H9 (cell line): ENCODE data around the gene FAIM2. TPM values are rescaled to one million over a fixed set of nuclear protein-coding genes. Genes with fewer than 3 reads are reported as not detected.

Experiments
- DNase-seq: peaks from one replicate; pipeline ENCODE4 v3.0.0-alpha.2; 2017
- H2AFZ ChIP-seq: one replicate; pipeline ENCODE4 v1.6.1; 2013; ENCODE audit warnings: mild to moderate bottlenecking, low read length, control low read depth, moderate library complexity
- H2AK5ac ChIP-seq: 2 replicates; pipeline ENCODE4 v1.6.1; 2013; ENCODE audit warnings: low read length, control low read depth, mixed read lengths; ENCODE audit not compliant: insufficient read length
- H2BK120ac ChIP-seq: one replicate; pipeline ENCODE4 v1.6.1; 2013; ENCODE audit warnings: low read depth, mild to moderate bottlenecking, low read length, control low read depth, inconsistent platforms; ENCODE audit not compliant: poor library complexity, severe bottlenecking
- H2BK12ac ChIP-seq: 2 replicates; pipeline ENCODE4 v1.6.1; 2013; ENCODE audit warnings: low read length, control low read depth, mixed read lengths, low read depth; ENCODE audit not compliant: insufficient read length
- H2BK15ac ChIP-seq: 2 replicates; pipeline ENCODE4 v1.6.1; 2013; ENCODE audit warnings: low read depth, low read length, control low read depth
- H2BK20ac ChIP-seq: one replicate; pipeline ENCODE4 v1.6.1; 2013; ENCODE audit warnings: low read depth, mild to moderate bottlenecking, low read length, control low read depth, inconsistent platforms; ENCODE audit not compliant: poor library complexity, severe bottlenecking
- H2BK5ac ChIP-seq: 2 replicates; pipeline ENCODE4 v1.6.1; 2013; ENCODE audit warnings: low read length, control low read depth, mixed read lengths; ENCODE audit not compliant: insufficient read length
- H3K14ac ChIP-seq: 2 replicates; pipeline ENCODE4 v1.6.1; 2013; ENCODE audit warnings: low read length, control low read depth; ENCODE audit not compliant: insufficient read depth
- H3K18ac ChIP-seq: 2 replicates; pipeline ENCODE4 v1.6.1; 2013; ENCODE audit warnings: low read depth, mild to moderate bottlenecking, mixed read lengths, low read length, control low read depth; ENCODE audit not compliant: insufficient read length
- H3K23ac ChIP-seq: 2 replicates; pipeline ENCODE4 v1.6.1; 2013; ENCODE audit warnings: low read length, control low read depth, mixed read lengths, low read depth; ENCODE audit not compliant: insufficient read length
- H3K23me2 ChIP-seq: 2 replicates; pipeline ENCODE4 v1.6.1; 2013; ENCODE audit warnings: low read depth, mild to moderate bottlenecking, mixed read lengths, low read length, control low read depth; ENCODE audit not compliant: insufficient read length, poor library complexity, severe bottlenecking
- H3K27ac ChIP-seq: 2 replicates; pipeline ENCODE4 v1.5.1; 2013; ENCODE audit warnings: low read length, control low read depth, mixed read lengths, low read depth; ENCODE audit not compliant: insufficient read length
- H3K27me3 ChIP-seq: 2 replicates; pipeline ENCODE4 v1.6.1; 2013; ENCODE audit warnings: low read length, control low read depth, inconsistent platforms; ENCODE audit not compliant: insufficient read depth
- H3K4ac ChIP-seq: 2 replicates; pipeline ENCODE4 v1.6.1; 2013; ENCODE audit warnings: low read depth, mild to moderate bottlenecking, control low read depth, inconsistent platforms, low read length, moderate library complexity
- H3K4me1 ChIP-seq: 2 replicates; pipeline ENCODE4 v1.6.1; 2013; ENCODE audit warnings: low read length, control low read depth, inconsistent platforms; ENCODE audit not compliant: insufficient read depth
- H3K4me2 ChIP-seq: 2 replicates; pipeline ENCODE4 v1.6.1; 2013; ENCODE audit warnings: low read length, control low read depth, mixed read lengths; ENCODE audit not compliant: insufficient read length, insufficient read depth
- H3K56ac ChIP-seq: 2 replicates; pipeline ENCODE4 v1.6.1; 2013; ENCODE audit warnings: low read depth, mild to moderate bottlenecking, mixed read lengths, low read length, control low read depth; ENCODE audit not compliant: insufficient read length
- H3K79me1 ChIP-seq: 2 replicates; pipeline ENCODE4 v1.6.1; 2013; ENCODE audit warnings: low read depth, mild to moderate bottlenecking, moderate library complexity, low read length, control low read depth, inconsistent platforms; ENCODE audit not compliant: insufficient read depth, poor library complexity, severe bottlenecking
- H3K79me2 ChIP-seq: 2 replicates; pipeline ENCODE4 v1.6.1; 2013; ENCODE audit warnings: low read length, control low read depth, inconsistent platforms; ENCODE audit not compliant: insufficient read depth
- H3K9ac ChIP-seq: 2 replicates; pipeline ENCODE4 v1.6.1; 2013; ENCODE audit warnings: low read length, control low read depth, mixed read lengths; ENCODE audit not compliant: insufficient read length; ENCODE audit errors: extremely low read depth
- H3K9me3 ChIP-seq: one replicate; pipeline ENCODE4 v1.6.1; 2013; ENCODE audit warnings: low read depth, low read length, inconsistent platforms; ENCODE audit not compliant: control insufficient read depth
- H3T11ph ChIP-seq: one replicate; pipeline ENCODE4 v1.6.1; 2013; ENCODE audit warnings: mild to moderate bottlenecking, low read length, control low read depth, inconsistent platforms
- H4K20me1 ChIP-seq: one replicate; pipeline ENCODE4 v1.6.1; 2013; ENCODE audit not compliant: control insufficient read depth, insufficient read length, insufficient read depth
- H4K5ac ChIP-seq: 2 replicates; pipeline ENCODE4 v1.6.1; 2013; ENCODE audit warnings: low read depth, mild to moderate bottlenecking, mixed read lengths, low read length, control low read depth; ENCODE audit not compliant: insufficient read length
- H4K8ac ChIP-seq: replicated peaks from 2 replicates; pipeline ENCODE4 v1.6.1; 2013; ENCODE audit warnings: low read length, control low read depth, mixed read lengths, low read depth; ENCODE audit not compliant: insufficient read length
- H4K91ac ChIP-seq: 2 replicates; pipeline ENCODE4 v1.6.1; 2013; ENCODE audit warnings: low read depth, mild to moderate bottlenecking, moderate library complexity, mixed read lengths, low read length, control low read depth; ENCODE audit not compliant: insufficient read length
- H3K27ac Mint-ChIP-seq, 3 experiments: 2 replicates in 2 of 3; 3 replicates in 1 of 3; pipeline ENCODE4 v1.8.0; 2020 to 2021; ENCODE audit warnings: mixed read lengths in 3 of 3, mild to moderate bottlenecking in 1 of 3, moderate library complexity in 1 of 3
- H3K27me3 Mint-ChIP-seq: 2 replicates; pipeline ENCODE4 v1.8.0; 2021; ENCODE audit warnings: low read depth, mild to moderate bottlenecking, moderate library complexity, mixed read lengths
- H3K36me3 Mint-ChIP-seq, 3 experiments: 2 replicates in 2 of 3; 3 replicates in 1 of 3; pipeline ENCODE4 v1.8.0; 2020 to 2021; ENCODE audit warnings: low read depth in 3 of 3, mixed read lengths in 3 of 3; ENCODE audit not compliant: insufficient read depth in 1 of 3
- H3K4me1 Mint-ChIP-seq, 2 experiments: 2 replicates each; pipeline ENCODE4 v1.8.0; 2020; ENCODE audit warnings: mixed read lengths in 2 of 2
- H3K4me3 Mint-ChIP-seq, 2 experiments: 2 replicates in 1 of 2; 3 replicates in 1 of 2; pipeline ENCODE4 v1.8.0; 2020 to 2021; ENCODE audit warnings: mild to moderate bottlenecking in 2 of 2, mixed read lengths in 2 of 2, moderate library complexity in 1 of 2
- H3K9me3 Mint-ChIP-seq, 2 experiments: 2 replicates in 1 of 2; 3 replicates in 1 of 2; pipeline ENCODE4 v1.8.0; 2020; ENCODE audit warnings: mild to moderate bottlenecking in 2 of 2, mixed read lengths in 2 of 2, moderate library complexity in 1 of 2
- WGBS: extraction: QIAGEN DNeasy Blood & Tissue Kit; methylation state at CpG from one replicate; pipeline ENCODE4 v1.1.7; 2013; ENCODE audit warnings: missing lambda C conversion rate, low lambda C conversion rate, mixed read lengths; ENCODE audit not compliant: insufficient read length; ENCODE audit errors: extremely low coverage; 5-methylcytosine and 5-hydroxymethylcytosine counted together
- total RNA-seq: library from RNA; stranded (reverse); gene quantifications from 2 replicates; pipeline ENCODE4 v1.2.1, GENCODE V29; 2021
- TF ChIP-seq, protein P1 (sequence below): fragments of 200-600 bp; sonication (generic); conservative IDR thresholded peaks from 3 replicates; pipeline ENCODE4 v1.8.0; 2021; ENCODE audit warnings: antibody characterized with exemption, mild to moderate bottlenecking

Gene FAIM2
- total RNA-seq, 1 experiment from 2014 or later, result 0.42 TPM

DNA sequence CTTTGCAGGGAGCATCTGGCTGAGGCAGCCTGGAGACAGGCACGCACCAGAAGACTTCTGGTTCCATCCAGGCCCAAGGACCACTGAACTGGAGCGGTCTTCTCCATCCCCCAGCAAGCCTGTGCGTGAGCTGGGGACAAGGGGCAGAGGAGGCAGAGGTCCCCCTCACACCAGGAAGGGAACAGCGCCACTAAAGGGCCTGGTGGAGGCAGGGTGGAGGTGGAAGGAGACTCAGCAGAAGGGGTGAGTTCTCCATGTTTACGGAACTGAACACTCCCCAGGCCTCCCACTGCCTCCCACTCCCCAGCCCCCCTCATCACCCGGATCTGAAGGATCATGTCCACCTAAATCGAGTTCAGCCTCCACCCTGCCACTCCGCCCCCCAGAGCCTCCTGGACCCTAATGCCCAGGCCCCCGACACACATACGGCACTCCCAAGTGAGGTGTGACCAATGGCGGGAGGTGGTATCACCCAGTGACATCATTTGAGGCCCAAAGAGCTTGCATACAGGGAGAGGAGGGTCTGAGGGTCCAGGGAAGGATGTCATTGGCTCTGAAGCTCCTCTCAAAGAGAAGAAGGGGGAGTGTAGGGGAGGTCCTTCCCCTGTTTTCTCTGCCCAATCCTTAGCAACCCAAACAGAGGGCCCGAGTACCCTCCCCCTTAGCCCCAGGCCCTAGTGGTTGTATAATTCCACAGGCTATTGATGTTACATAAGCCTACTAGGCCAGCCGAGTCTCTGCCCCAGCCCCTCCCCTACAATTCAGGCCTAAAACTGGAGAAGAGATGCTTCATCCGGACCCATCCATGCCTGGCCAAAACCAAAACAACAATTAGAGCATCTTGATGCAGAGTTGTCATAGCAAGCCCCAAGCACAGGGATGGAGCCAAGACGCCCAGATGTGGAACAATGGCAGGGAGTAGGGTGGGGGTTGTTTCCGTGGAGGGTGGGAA, 1.0 kb downstream of the FAIM2 start:
- H3K27ac ChIP-seq, result no peak overlapping the region
- Mint-ChIP-seq H3K4me3 (peak overlapping the region in 1 of 2 experiments; percentile 55; a peak in 2 of 5 replicates), H3K36me3 (no peaks in the 10 kb centered on the region; a peak in 1 of 7 replicates), H3K27me3 (peaks cover 70% of the 10 kb centered on the region), H3K4me1 (peaks cover 6 to 27% of the 10 kb centered on the region in 2 experiments), H3K9me3 (no peaks in the 10 kb centered on the region), H3K27ac (no peak overlapping the region)
- no peaks in the 10 kb centered on the region for H3K4me1 ChIP-seq
- H2BK20ac ChIP-seq, result no peak overlapping the region
- H3K79me1 ChIP-seq, result no peaks in the 10 kb centered on the region
- peak; percentile 92 for DNase-seq
- no peaks in the 10 kb centered on the region; the same call in 1 of the 2 replicates for H3K27me3 ChIP-seq
- H2AK5ac ChIP-seq, result no peak overlapping the region
- no peak overlapping the region for H3K23ac ChIP-seq
- no peaks in the 10 kb centered on the region for H3K9me3 ChIP-seq
- no peak overlapping the region for H2BK12ac ChIP-seq
- no peak overlapping the region for H4K5ac ChIP-seq
- H3K4ac ChIP-seq, result no peak overlapping the region
- WGBS, result no CpG with 5 or more reads among the region's 16 CpGs
- no peak overlapping the region for H3K14ac ChIP-seq
- H4K8ac ChIP-seq, result no peak overlapping the region
- no peaks in the 10 kb centered on the region for H3K23me2 ChIP-seq
- no peak overlapping the region for H3T11ph ChIP-seq
- peak overlapping the region; percentile 75 for H3K18ac ChIP-seq
- no peak overlapping the region for H3K56ac ChIP-seq
- no peak overlapping the region for H2AFZ ChIP-seq
- H3K4me2 ChIP-seq, result no peak overlapping the region
- no peak overlapping the region for H3K9ac ChIP-seq
- no peaks in the 10 kb centered on the region for H4K20me1 ChIP-seq
- no peak overlapping the region for H4K91ac ChIP-seq
- peak overlapping the region; percentile 1 for H2BK120ac ChIP-seq
- no peaks in the 10 kb centered on the region for H3K79me2 ChIP-seq
- H2BK5ac ChIP-seq, result no peak overlapping the region
- TF ChIP-seq, protein P1, sequence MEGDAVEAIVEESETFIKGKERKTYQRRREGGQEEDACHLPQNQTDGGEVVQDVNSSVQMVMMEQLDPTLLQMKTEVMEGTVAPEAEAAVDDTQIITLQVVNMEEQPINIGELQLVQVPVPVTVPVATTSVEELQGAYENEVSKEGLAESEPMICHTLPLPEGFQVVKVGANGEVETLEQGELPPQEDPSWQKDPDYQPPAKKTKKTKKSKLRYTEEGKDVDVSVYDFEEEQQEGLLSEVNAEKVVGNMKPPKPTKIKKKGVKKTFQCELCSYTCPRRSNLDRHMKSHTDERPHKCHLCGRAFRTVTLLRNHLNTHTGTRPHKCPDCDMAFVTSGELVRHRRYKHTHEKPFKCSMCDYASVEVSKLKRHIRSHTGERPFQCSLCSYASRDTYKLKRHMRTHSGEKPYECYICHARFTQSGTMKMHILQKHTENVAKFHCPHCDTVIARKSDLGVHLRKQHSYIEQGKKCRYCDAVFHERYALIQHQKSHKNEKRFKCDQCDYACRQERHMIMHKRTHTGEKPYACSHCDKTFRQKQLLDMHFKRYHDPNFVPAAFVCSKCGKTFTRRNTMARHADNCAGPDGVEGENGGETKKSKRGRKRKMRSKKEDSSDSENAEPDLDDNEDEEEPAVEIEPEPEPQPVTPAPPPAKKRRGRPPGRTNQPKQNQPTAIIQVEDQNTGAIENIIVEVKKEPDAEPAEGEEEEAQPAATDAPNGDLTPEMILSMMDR, result peak; percentile 55
- no peak overlapping the region for H2BK15ac ChIP-seq
